Transverse colon (tissue), 4 donors: ENCODE results near the gene ACP5. TPM values are rescaled to one million over a fixed set of nuclear protein-coding genes. Genes with fewer than 3 reads are reported as not detected.

Source experiments
- DNase-seq: peaks from one replicate; pipeline ENCODE4 v3.0.0-alpha.2; 2019
- H3K27ac ChIP-seq, 4 donors: fragments of 200-600 bp; sonication (generic); 2 replicates each; pipeline ENCODE4 v1.5.1; 2016 to 2018; ENCODE audit warnings: inconsistent platforms in 4 of 4
- H3K27me3 ChIP-seq: fragments of 200-600 bp; sonication (generic); 2 replicates; pipeline ENCODE4 v1.5.1; 2017; ENCODE audit warnings: inconsistent platforms
- H3K36me3 ChIP-seq, 4 donors: fragments of 200-600 bp; sonication (generic); 2 replicates each; pipeline ENCODE4 v1.5.1; 2017 to 2019; ENCODE audit warnings: inconsistent platforms in 4 of 4
- H3K4me1 ChIP-seq, 4 donors: fragments of 200-600 bp; sonication (generic); 2 replicates each; pipeline ENCODE4 v1.5.1; 2017 to 2020; ENCODE audit warnings: inconsistent platforms in 4 of 4
- H3K4me3 ChIP-seq, 4 donors: fragments of 200-600 bp; sonication (generic); 1 replicate in 1 of 4; 2 replicates in 3 of 4; pipeline versions ENCODE4 v1.5.1 to v1.6.1; 2017 to 2019; ENCODE audit warnings: inconsistent platforms in 4 of 4
- H3K9me3 ChIP-seq, 2 donors: fragments of 200-600 bp; sonication (generic); 2 replicates each; pipeline ENCODE4 v1.5.1; 2017 to 2019; ENCODE audit warnings: inconsistent platforms in 2 of 2
- CTCF ChIP-seq, 5 experiments: fragments of 200-600 bp in 3 of 5; fragments of 450-650 bp in 2 of 5; sonication (generic) in 3 of 5; IDR thresholded peaks; 1 replicate in 2 of 5; 2 replicates in 3 of 5; pipeline ENCODE4 v1.5.1; 2016 to 2017; ENCODE audit warnings: antibody characterized with exemption in 5 of 5, inconsistent platforms in 3 of 5, mild to moderate bottlenecking in 2 of 5, moderate library complexity in 1 of 5
- EP300 ChIP-seq: sonication (generic); formaldehyde crosslinking; IDR thresholded peaks from one replicate; pipeline ENCODE4 v1.6.1; 2017; ENCODE audit warnings: antibody characterized with exemption, low read depth
- POLR2A ChIP-seq: fragments of 450-650 bp; IDR thresholded peaks from one replicate; pipeline ENCODE4 v1.6.1; 2016; ENCODE audit warnings: antibody characterized with exemption, mild to moderate bottlenecking, moderate library complexity
- POLR2AphosphoS5 ChIP-seq, 3 donors: sonication (generic); formaldehyde crosslinking; IDR thresholded peaks; one replicate each; pipeline ENCODE4 v1.6.1; 2016; ENCODE audit warnings: antibody characterized with exemption in 3 of 3
- WGBS, 2 donors: methylation state at CpG; one replicate each; pipeline ENCODE4 v1.1.5; 2018; ENCODE audit warnings: low coverage in 1 of 2; 5-methylcytosine and 5-hydroxymethylcytosine counted together
- in situ Hi-C, 4 donors: fragments of 200-750 bp; cut with MboI; loops; one replicate each; pipeline versions ENCODE4 v1.15.0 to v1.15.1; 2017; ENCODE audit warnings: low sequenced_read_pairs in 3 of 4, low pct_ligation_motif_present in 1 of 4, low pct_unique_long_range_greater_than_20kb in 1 of 4
- intact Hi-C: fragments of 100-400 bp; cut with DNase I; formaldehyde crosslinking; loops from one replicate; pipeline ENCODE4 v1.15.1; 2023; ENCODE audit warnings: low total_unique reads
- total RNA-seq, 4 donors: library from RNA; depleted of rRNA; stranded (reverse); fragments of >200 nt; gene quantifications; one replicate each; pipeline ENCODE4 v1.1.0, GENCODE V29; 2016

Gene ACP5
- total RNA-seq, 4 donors from 2014 or later = 10.5 to 60.2 (median 22.4) TPM

DNA sequence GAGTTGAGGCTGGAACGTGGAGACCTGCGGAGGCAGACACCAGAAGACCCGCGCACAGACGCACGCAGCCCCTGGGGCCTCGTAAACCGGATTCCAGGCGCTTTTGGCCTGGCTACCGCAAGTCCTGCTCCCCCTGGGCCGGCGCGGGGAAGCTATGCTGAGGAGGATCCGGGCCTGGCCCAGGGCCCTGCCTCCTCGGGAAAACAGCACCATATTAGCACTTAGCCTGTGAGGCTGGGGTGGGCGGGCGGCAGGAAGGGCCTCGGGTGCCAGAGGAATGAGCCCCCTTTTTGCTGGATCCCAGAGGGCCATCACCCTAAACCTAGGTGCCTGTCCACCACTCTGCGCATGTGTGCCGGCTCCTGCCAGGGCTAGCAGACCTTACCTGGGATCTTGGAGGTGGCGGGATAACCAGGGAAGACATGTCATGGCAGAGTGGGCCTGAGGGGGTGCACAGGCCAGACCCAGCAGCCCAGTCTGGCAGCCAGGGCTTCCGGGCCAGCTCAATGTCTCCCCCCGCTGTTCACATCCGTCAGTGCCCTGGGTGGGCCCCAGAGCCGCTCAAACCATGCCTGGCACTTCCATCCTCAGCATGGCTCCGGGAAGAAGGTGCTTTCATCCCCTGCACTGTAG is 25.7 kb downstream of the ACP5 start:
- Histone ChIP-seq H3K4me3 (no peak overlapping the region), H3K36me3 (peaks cover 0 to 6% (median 0%) of the 10 kb centered on the region in 4 donors), H3K4me1 (peaks cover 0 to 2% (median 1%) of the 10 kb centered on the region in 4 donors), H3K27me3 (no peaks in the 10 kb centered on the region), H3K9me3 (no peaks in the 10 kb centered on the region), H3K27ac (peak overlapping the region; percentile 61 to 88 (median 78))
- TF ChIP-seq EP300 = peak; percentile 19
- TF ChIP-seq POLR2AphosphoS5 (IDR thresholded peaks at IDR 0.05) = no peak
- peak; percentile 13 for TF ChIP-seq POLR2A
- TF ChIP-seq CTCF (IDR thresholded peaks at IDR 0.05) = peak in 3 of 5 experiments; percentile 13 to 23 (median 14)
- in situ Hi-C loops (no loop called here), intact Hi-C loops (no loop called here)
- peak; percentile 26 for DNase-seq
- WGBS, 2 donors = 58 to 73% methylated on average over 2 to 26 of the region's 26 CpGs

DNA sequence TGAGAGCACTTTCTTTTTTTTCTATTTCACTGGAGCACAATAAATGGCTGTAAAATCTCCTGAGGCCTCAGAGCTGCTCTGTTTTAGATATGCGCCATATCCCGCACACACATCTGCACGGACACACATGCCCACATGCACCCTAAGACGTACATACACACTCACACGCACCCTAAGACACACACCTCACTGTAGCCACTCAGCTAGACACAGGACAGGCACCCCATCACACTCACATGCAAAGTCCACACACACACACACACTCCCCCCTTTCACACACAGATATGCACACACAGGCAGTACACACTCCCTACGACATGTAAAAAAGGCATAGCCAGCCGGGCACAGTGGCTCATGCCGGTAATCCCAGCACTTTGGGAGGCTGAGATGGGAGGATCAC is 27.2 kb downstream of the ACP5 start:
- Histone ChIP-seq H3K4me1 (no peaks in the 10 kb centered on the region), H3K36me3 (peaks cover 0 to 6% (median 0%) of the 10 kb centered on the region in 4 donors), H3K27me3 (no peaks in the 10 kb centered on the region), H3K4me3 (no peak overlapping the region), H3K9me3 (no peaks in the 10 kb centered on the region), H3K27ac (peak overlapping the region in 3 of 4 donors; percentile 61 to 88 (median 85))
- no peak for TF ChIP-seq CTCF (IDR thresholded peaks at IDR 0.05)
- no peak for TF ChIP-seq EP300
- no peak for TF ChIP-seq POLR2AphosphoS5 (IDR thresholded peaks at IDR 0.05)
- 80 to 89% methylated on average over 1 to 8 of the region's 8 CpGs for WGBS, 2 donors
- in situ Hi-C loops = no loop called here
- intact Hi-C loops = no loop called here
- DNase-seq = no peak

- DNase-seq = no peak
- no peak overlapping the region for H3K4me3 ChIP-seq
- H3K9me3 ChIP-seq = no peaks in the 10 kb centered on the region
- H3K27ac ChIP-seq = peak overlapping the region in 3 of 4 donors; percentile 61 to 88 (median 85)
- intact Hi-C loops (no loop called here), in situ Hi-C loops (no loop called here)
- H3K27me3 ChIP-seq = no peaks in the 10 kb centered on the region
- peak in 1 of 3 donors; percentile 38 for TF ChIP-seq POLR2AphosphoS5 (IDR thresholded peaks at IDR 0.05)
- TF ChIP-seq CTCF (IDR thresholded peaks at IDR 0.05) = no peak
- no peaks in the 10 kb centered on the region for H3K4me1 ChIP-seq
- peaks cover 0 to 6% (median 0%) of the 10 kb centered on the region in 4 donors for H3K36me3 ChIP-seq
- 92 to 100% methylated on average over 1 to 24 of the region's 24 CpGs for WGBS, 2 donors
These were observed 28.0 kb downstream of the ACP5 start for GRCh38 chr19:11549386-11549953.

DNA sequence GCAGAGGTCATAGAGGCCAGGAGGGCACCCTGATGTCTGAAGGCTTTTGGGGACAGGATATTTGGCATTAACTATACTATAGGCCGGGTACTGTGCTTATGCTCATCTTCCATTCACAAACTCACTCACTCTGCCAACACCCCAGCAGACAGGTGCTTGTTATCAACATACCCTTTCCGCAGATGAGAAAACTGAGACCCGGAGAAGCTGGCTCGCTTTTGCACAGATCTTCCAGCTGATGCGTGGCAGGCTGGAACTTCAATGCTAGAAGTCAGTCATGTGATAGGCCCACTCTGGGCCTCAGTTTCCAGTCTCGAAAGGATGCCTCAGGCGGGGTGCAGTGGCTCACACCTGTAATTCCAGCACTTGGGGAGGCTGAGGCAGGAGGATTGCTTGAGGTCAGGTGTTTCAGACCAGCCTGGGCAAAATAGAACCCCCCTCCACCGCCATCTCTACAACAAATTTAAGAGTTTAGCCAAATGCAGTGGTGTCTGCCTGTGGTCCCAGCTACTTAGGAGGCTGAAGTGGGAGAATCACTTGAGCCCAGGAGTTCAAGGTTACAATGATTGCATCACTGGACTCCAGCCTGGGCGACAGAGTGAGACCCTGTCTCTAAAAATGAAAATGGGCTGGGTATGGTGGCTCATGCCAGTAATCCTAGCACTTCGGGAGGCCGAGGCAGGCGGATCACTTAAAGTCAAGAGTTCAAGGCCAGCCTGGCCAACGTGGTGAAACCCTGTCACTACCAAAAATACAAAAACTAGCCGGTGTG is 29.3 kb downstream of the ACP5 start:
- Histone ChIP-seq H3K36me3 (peaks cover 0 to 4% (median 0%) of the 10 kb centered on the region in 4 donors), H3K4me3 (no peak overlapping the region), H3K9me3 (no peaks in the 10 kb centered on the region), H3K27ac (peak overlapping the region in 3 of 4 donors; percentile 2 to 97 (median 88)), H3K27me3 (no peaks in the 10 kb centered on the region), H3K4me1 (no peaks in the 10 kb centered on the region)
- in situ Hi-C loops = no loop called here
- intact Hi-C loops = no loop called here
- 86 to 97% methylated on average over 5 to 14 of the region's 14 CpGs for WGBS, 2 donors
- no peak for DNase-seq
- TF ChIP-seq POLR2A (no peak), CTCF (IDR thresholded peaks at IDR 0.05) (no peak), EP300 (no peak), POLR2AphosphoS5 (IDR thresholded peaks at IDR 0.05) (no peak)
